WTC11 (cell line): ENCODE results near the gene DLGAP4.

Experiments used
- HMGXB4 ChIP-seq: sonication (generic); formaldehyde crosslinking; IDR thresholded peaks from 2 replicates; pipeline ENCODE4 v1.8.1; 2023; ENCODE audit warnings: mild to moderate bottlenecking, moderate library complexity, missing genetic modification reagents
- MLX ChIP-seq: sonication (generic); formaldehyde crosslinking; IDR thresholded peaks from 2 replicates; pipeline ENCODE4 v1.8.1; 2023; ENCODE audit warnings: mild to moderate bottlenecking, missing genetic modification reagents, moderate library complexity
- SMAD3 ChIP-seq: sonication (generic); formaldehyde crosslinking; IDR thresholded peaks from 2 replicates; pipeline ENCODE4 v1.8.0; 2022; ENCODE audit warnings: missing genetic modification reagents, mild to moderate bottlenecking, borderline replicate concordance
- TCF7 ChIP-seq: sonication (generic); formaldehyde crosslinking; IDR thresholded peaks from 2 replicates; pipeline ENCODE4 v1.8.0; 2022; ENCODE audit warnings: mild to moderate bottlenecking, low read depth, missing genetic modification reagents, moderate library complexity
- ZNF263 ChIP-seq: sonication (generic); formaldehyde crosslinking; IDR thresholded peaks from 2 replicates; pipeline ENCODE4 v1.8.1; 2022; ENCODE audit warnings: low read depth, mild to moderate bottlenecking, moderate library complexity, missing genetic modification reagents
- TF ChIP-seq, protein P1 (sequence below): sonication (generic); formaldehyde crosslinking; IDR thresholded peaks from 2 replicates; pipeline ENCODE4 v1.8.1; 2022; ENCODE audit warnings: low read depth, mild to moderate bottlenecking, moderate library complexity, missing genetic modification reagents, borderline replicate concordance
- TF ChIP-seq, protein P2 (sequence below): fragments of 200-600 bp; IDR thresholded peaks from 2 replicates; pipeline ENCODE4 v1.8.0; 2022; ENCODE audit warnings: antibody characterized with exemption
- TF ChIP-seq, protein P3 (sequence below): sonication (generic); formaldehyde crosslinking; IDR thresholded peaks from 2 replicates; pipeline ENCODE4 v1.8.1; 2023; ENCODE audit warnings: mild to moderate bottlenecking, missing genetic modification reagents
- TF ChIP-seq, protein P4 (sequence below): sonication (generic); formaldehyde crosslinking; IDR thresholded peaks from 2 replicates; pipeline ENCODE4 v1.8.0; 2022; ENCODE audit warnings: mild to moderate bottlenecking, missing genetic modification reagents

GRCh38 chr20:36330091-36330490 lies 24.0 kb downstream of the DLGAP4 start:
- TF ChIP-seq, protein P1, sequence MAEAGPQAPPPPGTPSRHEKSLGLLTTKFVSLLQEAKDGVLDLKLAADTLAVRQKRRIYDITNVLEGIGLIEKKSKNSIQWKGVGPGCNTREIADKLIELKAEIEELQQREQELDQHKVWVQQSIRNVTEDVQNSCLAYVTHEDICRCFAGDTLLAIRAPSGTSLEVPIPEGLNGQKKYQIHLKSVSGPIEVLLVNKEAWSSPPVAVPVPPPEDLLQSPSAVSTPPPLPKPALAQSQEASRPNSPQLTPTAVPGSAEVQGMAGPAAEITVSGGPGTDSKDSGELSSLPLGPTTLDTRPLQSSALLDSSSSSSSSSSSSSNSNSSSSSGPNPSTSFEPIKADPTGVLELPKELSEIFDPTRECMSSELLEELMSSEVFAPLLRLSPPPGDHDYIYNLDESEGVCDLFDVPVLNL (CRISPR knock-in tag) = no peak
- TF ChIP-seq, protein P2, sequence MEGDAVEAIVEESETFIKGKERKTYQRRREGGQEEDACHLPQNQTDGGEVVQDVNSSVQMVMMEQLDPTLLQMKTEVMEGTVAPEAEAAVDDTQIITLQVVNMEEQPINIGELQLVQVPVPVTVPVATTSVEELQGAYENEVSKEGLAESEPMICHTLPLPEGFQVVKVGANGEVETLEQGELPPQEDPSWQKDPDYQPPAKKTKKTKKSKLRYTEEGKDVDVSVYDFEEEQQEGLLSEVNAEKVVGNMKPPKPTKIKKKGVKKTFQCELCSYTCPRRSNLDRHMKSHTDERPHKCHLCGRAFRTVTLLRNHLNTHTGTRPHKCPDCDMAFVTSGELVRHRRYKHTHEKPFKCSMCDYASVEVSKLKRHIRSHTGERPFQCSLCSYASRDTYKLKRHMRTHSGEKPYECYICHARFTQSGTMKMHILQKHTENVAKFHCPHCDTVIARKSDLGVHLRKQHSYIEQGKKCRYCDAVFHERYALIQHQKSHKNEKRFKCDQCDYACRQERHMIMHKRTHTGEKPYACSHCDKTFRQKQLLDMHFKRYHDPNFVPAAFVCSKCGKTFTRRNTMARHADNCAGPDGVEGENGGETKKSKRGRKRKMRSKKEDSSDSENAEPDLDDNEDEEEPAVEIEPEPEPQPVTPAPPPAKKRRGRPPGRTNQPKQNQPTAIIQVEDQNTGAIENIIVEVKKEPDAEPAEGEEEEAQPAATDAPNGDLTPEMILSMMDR = no peak
- TF ChIP-seq TCF7 = no peak
- no peak for TF ChIP-seq SMAD3 (CRISPR knock-in tag)
- no peak for TF ChIP-seq ZNF263 (CRISPR knock-in tag)
- TF ChIP-seq, protein P3, sequence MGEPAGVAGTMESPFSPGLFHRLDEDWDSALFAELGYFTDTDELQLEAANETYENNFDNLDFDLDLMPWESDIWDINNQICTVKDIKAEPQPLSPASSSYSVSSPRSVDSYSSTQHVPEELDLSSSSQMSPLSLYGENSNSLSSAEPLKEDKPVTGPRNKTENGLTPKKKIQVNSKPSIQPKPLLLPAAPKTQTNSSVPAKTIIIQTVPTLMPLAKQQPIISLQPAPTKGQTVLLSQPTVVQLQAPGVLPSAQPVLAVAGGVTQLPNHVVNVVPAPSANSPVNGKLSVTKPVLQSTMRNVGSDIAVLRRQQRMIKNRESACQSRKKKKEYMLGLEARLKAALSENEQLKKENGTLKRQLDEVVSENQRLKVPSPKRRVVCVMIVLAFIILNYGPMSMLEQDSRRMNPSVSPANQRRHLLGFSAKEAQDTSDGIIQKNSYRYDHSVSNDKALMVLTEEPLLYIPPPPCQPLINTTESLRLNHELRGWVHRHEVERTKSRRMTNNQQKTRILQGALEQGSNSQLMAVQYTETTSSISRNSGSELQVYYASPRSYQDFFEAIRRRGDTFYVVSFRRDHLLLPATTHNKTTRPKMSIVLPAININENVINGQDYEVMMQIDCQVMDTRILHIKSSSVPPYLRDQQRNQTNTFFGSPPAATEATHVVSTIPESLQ = no peak
- TF ChIP-seq, protein P4, sequence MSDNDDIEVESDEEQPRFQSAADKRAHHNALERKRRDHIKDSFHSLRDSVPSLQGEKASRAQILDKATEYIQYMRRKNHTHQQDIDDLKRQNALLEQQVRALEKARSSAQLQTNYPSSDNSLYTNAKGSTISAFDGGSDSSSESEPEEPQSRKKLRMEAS (CRISPR knock-in tag) = no peak
- no peak for TF ChIP-seq HMGXB4 (CRISPR knock-in tag)
- TF ChIP-seq MLX (CRISPR knock-in tag) = no peak
